DOHH2 (cell line): ENCODE results near the gene REXO4.

Experiments used
- CTCF ChIP-seq: fragments of 200-600 bp; sonication (generic); IDR thresholded peaks from one replicate; pipeline ENCODE4 v1.5.1; 2014; ENCODE audit warnings: antibody characterized with exemption, mild to moderate bottlenecking, low read depth, low read length; ENCODE audit not compliant: poor library complexity, severe bottlenecking
- EZH2phosphoT487 ChIP-seq: fragments of 200-600 bp; sonication (generic); IDR thresholded peaks from 2 replicates; pipeline ENCODE4 v1.6.1; 2017; ENCODE audit warnings: borderline replicate concordance, mild to moderate bottlenecking, antibody characterized with exemption, low read length, moderate library complexity, mixed read lengths

GRCh38 chr9:133387680-133388079, 30.1 kb downstream of the REXO4 start:
- TF ChIP-seq CTCF (no peak), EZH2phosphoT487 (no peak)
